GM18505 (cell line): ENCODE data around the gene DTNBP1.

Source experiments
- ATAC-seq: cut with Tn5 transposase; IDR thresholded peaks from one replicate; pipeline ENCODE4 v1.9.1; 2021; ENCODE audit not compliant: unreplicated experiment
- POLR2A ChIP-seq: IDR thresholded peaks from 4 replicates; pipeline ENCODE4 v1.6.1; 2011; ENCODE audit warnings: borderline replicate concordance; ENCODE audit not compliant: insufficient read depth, insufficient read length; ENCODE audit errors: extremely low read depth

Gene DTNBP1

GRCh38 chr6:15581751-15582150 lies 81.1 kb downstream of the DTNBP1 start:
- TF ChIP-seq POLR2A, result no peak
- ATAC-seq, result no peak

GRCh38 chr6:15580326-15580725 lies 82.5 kb downstream of the DTNBP1 start:
- TF ChIP-seq POLR2A, result no peak
- ATAC-seq, result no peak

GRCh38 chr6:15578716-15579391 lies 84.0 kb downstream of the DTNBP1 start:
- TF ChIP-seq POLR2A, result no peak
- ATAC-seq, result no peak

- TF ChIP-seq POLR2A, result no peak
- ATAC-seq, result no peak
Measured at GRCh38 chr6:15577550-15578171, 85.2 kb downstream of the DTNBP1 start.

- TF ChIP-seq POLR2A, result no peak
- no peak for ATAC-seq
Measured at GRCh38 chr6:15577106-15577505, 85.7 kb downstream of the DTNBP1 start.

GRCh38 chr6:15575357-15576033 lies 87.3 kb downstream of the DTNBP1 start:
- ATAC-seq, result no peak
- no peak for TF ChIP-seq POLR2A

- no peak for ATAC-seq
- TF ChIP-seq POLR2A, result no peak
Measured at GRCh38 chr6:15574486-15574885, 88.3 kb downstream of the DTNBP1 start.

GRCh38 chr6:15574023-15574422 lies 88.8 kb downstream of the DTNBP1 start:
- no peak for ATAC-seq
- TF ChIP-seq POLR2A, result no peak

- TF ChIP-seq POLR2A, result no peak
Measured at GRCh38 chr6:15573384-15573783, 89.4 kb downstream of the DTNBP1 start.

GRCh38 chr6:15572296-15573016 lies 90.4 kb downstream of the DTNBP1 start:
- no peak for ATAC-seq
- TF ChIP-seq POLR2A, result no peak

More at GRCh38 chr6:15573384-15573783, 89.4 kb downstream of the DTNBP1 start:
- ATAC-seq, result no peak

GRCh38 chr6:15570171-15570570 lies 92.7 kb downstream of the DTNBP1 start:
- ATAC-seq, result no peak
- no peak for TF ChIP-seq POLR2A

GRCh38 chr6:15569035-15569995 lies 93.5 kb downstream of the DTNBP1 start:
- ATAC-seq, result no peak
- TF ChIP-seq POLR2A, result no peak
